HG02852 (cell line): ENCODE results near the gene ELAVL1.

ENCODE experiments used
- ATAC-seq: cut with Tn5 transposase; IDR thresholded peaks from one replicate; pipeline ENCODE4 v1.9.1; 2021; ENCODE audit warnings: mild to moderate bottlenecking, moderate library complexity; ENCODE audit not compliant: unreplicated experiment

Gene ELAVL1

GRCh38 chr19:8022275-8022674 lies 16.8 kb upstream of the ELAVL1 start:
- no peak for ATAC-seq

- ATAC-seq = no peak
Measured at GRCh38 chr19:8021374-8021773, 15.9 kb upstream of the ELAVL1 start.

GRCh38 chr19:8020681-8021080 lies 15.2 kb upstream of the ELAVL1 start:
- no peak for ATAC-seq

- no peak for ATAC-seq
Measured at GRCh38 chr19:8017808-8018207, 12.4 kb upstream of the ELAVL1 start.

- ATAC-seq = peak; percentile 19
Measured at GRCh38 chr19:8004723-8005513, 523 bp downstream of the ELAVL1 start.

- no peak for ATAC-seq
Measured at GRCh38 chr19:8004001-8004400, 1.4 kb downstream of the ELAVL1 start.

- peak; percentile 41 for ATAC-seq
Measured at GRCh38 chr19:8001995-8002849, 3.2 kb downstream of the ELAVL1 start.

GRCh38 chr19:8001651-8001994 lies 3.8 kb downstream of the ELAVL1 start:
- ATAC-seq = no peak

- no peak for ATAC-seq
Measured at GRCh38 chr19:8000298-8001038, 5.0 kb downstream of the ELAVL1 start.

- no peak for ATAC-seq
Measured at GRCh38 chr19:7999376-7999775, 6.1 kb downstream of the ELAVL1 start.

DNA sequence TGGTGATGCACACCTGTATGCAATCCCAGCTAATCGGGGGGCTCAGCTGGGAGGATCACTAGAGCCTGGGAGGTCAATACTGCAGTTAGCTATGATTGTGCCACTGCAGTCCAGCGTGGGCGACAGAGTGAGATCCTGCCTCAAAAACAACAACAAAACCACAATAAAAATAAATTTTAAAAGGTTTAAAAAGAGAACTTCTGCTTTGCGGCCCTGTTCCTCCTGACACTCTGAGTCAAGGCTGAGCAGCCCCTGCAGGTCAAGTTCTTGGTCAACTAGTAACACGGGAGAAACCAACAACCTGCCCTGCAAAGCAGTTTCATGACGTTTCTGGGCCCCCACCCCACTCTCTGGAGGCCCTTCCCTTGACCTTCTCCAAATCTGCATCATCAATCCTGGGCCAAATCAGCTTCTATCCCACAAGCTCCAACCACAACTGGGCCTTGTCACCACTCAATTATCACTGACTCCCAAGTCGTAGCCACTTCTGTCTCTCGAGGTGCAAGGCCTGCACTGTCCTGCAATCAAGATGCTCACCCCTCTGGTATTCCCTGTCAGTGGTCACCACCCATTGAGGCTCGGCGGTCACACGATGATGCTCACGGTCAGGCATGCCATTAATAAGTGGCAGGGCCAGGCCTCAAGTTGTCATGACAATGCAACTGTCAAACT lies 7.5 kb downstream of the ELAVL1 start:
- no peak for ATAC-seq

DNA sequence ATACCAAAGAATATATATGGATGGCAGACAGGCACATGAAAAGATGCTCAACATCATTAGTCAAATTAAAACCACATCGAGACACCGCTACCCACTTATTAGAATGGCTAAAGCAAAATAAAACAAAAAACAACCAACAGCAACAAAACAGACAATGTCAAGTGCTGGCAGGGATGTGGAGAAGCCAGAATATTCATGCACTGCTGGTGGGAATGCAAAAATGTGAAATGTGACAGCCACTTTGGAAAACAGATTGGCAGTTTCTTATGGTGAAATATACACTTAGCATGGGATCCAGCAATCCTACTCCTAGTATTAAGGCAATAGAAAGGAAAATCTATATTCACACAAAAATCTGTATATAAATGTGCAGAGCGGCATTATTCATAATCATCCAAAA lies 8.6 kb downstream of the ELAVL1 start:
- ATAC-seq = no peak

DNA sequence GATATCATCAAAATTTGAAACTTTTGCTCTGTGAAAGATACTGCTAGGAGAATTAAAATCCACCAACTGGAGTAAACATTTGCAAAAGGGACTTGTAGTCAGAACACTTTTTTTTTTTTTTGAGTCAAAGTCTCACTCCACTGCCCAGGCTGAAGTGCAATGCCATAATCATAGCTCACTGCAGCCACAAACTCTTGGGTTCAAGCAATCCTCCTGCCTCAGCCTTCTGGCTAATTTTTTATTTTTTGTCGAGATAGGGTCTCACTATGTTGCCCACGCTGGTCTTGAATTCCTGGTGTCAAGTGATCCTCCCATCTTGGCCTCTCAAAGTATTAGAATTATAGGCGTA lies 9.7 kb downstream of the ELAVL1 start:
- ATAC-seq = no peak

DNA sequence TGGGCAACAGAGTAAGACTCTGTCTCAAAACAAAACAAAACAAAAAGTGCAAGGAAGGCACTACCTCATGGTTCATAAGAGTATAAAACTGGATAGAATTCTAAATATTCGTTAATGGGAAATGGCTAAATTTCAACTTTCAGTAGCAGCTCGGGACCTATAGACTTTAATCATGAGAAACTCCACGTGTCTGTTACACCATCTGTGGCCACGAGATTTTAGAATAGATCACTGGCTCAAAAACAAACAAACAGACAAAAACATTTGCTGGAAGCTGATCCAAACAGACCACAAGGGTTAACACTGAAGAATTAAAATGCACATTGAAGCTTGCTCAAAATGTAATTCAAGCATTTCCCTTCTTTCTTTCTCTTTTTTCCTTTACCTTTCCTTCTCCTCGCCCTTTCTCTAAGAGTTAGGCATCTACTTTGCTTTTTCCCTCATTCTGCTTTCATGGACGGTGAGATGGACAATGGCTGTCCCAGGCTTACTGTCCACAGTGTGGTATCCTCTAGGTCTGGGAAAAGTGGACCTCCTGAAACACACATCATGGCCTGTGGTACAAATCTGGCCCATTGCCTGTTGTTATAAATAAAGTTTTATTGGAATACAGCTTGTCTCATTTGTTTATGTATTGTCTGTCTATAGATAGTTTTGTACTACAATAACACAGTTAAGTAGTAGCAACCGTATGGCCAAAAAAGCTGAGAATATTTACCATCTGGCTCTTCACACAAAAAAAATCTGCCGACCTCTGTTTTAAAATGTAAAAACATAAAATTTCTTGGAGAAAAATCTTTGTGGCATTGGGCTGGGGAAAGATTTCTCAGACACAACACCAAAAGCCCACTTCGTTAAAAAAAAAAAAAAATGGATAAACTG lies 10.3 kb downstream of the ELAVL1 start:
- ATAC-seq = no peak

DNA sequence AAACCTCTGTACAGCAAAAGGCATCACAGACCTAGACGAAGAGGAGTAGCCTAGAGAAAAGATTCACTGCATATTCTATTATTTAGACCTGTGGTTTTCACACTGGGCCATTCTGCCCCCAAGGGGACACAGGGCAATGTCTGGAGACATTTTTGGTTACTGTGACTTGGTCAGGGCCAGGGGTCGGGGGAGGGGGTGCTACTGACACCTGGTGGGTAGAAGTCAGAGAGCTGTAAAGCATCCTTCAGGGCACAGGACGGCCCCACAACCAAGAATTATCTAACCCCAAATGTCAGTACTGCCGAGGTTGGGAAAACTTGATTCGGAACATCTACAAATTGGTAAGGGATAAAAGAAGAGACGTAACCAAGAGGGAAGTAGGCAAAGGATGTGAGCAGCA lies 11.3 kb downstream of the ELAVL1 start:
- no peak for ATAC-seq

GRCh38 chr19:7993560-7993959 lies 11.9 kb downstream of the ELAVL1 start:
- ATAC-seq = no peak

- ATAC-seq = no peak
Measured at GRCh38 chr19:7992575-7992974, 12.9 kb downstream of the ELAVL1 start.

DNA sequence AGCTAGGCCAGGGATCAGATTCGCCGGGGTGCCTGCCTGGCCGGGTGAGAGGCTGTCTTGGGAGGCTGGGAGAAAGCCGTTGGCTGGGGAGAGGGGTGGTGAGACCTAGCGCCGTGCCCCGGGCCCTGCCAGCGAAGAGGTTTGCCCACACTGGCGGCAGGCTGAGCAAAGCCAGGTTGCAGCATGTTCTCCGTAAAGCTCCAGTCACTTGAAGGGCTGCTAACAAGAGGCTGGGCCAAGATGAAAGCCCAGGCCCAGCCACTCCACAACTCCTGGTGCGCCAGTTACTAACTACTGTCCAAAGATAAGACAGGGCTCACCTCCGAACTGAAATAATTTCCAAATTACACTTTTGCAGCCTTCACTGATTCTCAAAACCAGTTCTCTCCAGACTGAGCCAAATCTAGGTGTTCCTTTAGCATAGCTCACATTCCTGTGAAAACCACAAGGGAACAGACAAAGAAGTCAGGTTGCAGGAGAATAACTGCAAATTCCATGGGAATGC lies 16.3 kb downstream of the ELAVL1 start:
- ATAC-seq = no peak

DNA sequence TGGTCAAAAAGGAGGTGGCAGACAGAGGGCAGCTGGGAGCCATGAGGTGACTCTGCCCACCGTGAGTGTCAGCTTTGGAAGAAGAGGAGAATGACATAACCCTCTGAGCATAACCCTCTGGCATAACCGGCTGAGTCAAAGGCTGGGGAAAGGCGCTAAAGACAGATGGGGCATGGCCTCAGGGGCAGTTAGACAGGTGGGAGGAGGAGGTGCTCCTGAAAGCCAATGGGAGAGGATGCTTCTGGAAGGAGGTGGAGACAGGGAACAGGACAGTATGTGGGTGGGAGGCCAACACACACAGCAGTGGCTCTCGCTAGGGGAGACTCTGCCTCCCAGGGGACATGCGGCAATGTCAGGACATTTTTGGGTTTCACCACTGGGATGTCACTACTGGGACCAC lies 17.1 kb downstream of the ELAVL1 start:
- no peak for ATAC-seq
